GM18873 (cell line): Measurements from ENCODE around the gene SECTM1.

Experiments used
- ATAC-seq: cut with Tn5 transposase; IDR thresholded peaks from one replicate; pipeline ENCODE4 v1.9.1; 2021; ENCODE audit warnings: mild to moderate bottlenecking, moderate library complexity, moderate number of reproducible peaks; ENCODE audit not compliant: unreplicated experiment, low FRiP score

SECTM1 gene

DNA sequence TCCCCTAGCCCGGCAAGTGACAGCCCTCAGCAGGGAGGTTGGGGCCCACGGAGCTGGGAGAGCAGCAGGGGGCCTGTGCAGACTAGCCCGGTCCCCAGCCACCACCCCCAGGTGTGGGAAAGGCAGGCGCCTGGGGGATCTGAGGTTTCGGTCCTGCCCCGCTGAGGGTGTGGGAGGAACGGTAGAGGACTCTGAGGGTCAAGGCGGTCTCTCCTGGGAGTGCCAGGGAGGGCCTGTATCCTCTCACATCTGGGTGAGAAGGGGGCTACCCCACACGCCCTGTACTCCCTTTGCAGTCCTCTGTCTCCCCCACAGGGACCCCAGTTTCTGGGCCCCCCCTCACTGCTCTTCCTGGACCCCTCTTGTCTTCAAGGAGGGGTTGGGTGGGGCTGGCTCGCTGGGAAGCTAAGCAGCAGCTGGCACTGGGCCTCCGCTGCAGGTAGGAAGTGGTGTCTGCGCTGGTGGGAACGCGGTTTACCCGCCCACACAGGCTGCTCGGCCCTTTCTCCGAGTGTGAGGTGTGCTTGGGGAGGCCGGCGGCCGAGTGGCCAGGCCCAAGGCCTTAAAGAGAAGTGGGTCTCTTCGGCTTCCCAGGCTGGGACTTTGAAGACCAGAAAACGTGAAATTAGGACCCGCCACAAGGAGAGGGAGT is 31.5 kb downstream of the SECTM1 start:
- no peak for ATAC-seq

DNA sequence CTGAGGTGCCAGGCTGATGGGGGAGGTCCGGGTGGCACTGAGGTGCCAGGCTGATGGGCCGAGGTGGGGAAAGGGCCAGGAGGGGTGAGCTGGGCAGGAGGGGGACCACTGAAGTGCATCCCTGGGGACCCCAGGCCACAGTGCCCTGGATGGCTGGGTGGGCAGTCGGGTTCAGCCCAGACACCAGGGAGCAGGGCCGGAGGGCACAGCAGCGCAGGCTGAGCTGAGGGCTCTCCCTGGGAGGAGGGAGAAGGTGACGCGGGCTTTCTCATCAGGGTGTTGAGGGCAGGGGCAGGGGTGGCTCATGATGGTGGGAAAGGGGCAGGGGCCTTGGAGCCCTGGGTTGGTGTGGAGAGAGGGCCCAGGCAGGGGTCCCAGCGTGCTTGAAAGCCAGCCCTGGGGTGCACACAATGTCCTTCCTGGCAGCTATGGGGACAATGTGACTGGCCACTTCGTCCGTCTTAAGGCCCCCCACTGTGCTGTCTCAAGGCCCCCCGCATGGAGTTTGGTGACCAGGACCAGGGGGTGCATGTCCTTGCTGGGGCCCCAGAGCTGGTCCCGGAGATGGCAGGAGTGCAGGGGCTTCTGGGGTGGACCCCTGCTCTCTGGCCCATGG is 32.2 kb downstream of the SECTM1 start:
- ATAC-seq = no peak

GRCh38 chr17:82300707-82301270 is 32.8 kb downstream of the SECTM1 start:
- no peak for ATAC-seq

DNA sequence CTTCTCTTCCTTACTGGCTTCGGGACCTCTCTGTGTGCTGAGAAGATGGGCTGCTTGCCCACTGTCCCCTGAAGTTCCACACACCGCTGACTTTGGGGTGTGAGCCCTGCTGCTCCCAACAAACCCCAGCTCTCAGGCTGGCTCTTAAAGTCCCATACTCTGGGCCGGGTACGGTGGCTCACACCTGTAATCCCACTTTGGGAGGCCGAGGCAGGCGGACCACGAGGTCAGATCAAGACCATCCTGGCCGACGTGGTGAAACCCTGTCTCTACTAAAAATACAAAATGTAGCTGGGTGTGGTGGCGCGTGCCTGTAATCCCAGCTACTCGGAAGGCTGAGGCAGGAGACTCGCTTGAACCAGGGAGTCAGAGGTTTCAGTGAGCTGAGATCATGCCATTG is 33.3 kb downstream of the SECTM1 start:
- no peak for ATAC-seq

GRCh38 chr17:82299452-82299851 is 34.1 kb downstream of the SECTM1 start:
- no peak for ATAC-seq

GRCh38 chr17:82298538-82299421 is 34.8 kb downstream of the SECTM1 start:
- ATAC-seq = peak; percentile 3

- peak; percentile 42 for ATAC-seq
Observed at GRCh38 chr17:82297714-82298537, 35.6 kb downstream of the SECTM1 start.

- ATAC-seq = peak; percentile 27
Observed at GRCh38 chr17:82297280-82297713, 36.3 kb downstream of the SECTM1 start.

DNA sequence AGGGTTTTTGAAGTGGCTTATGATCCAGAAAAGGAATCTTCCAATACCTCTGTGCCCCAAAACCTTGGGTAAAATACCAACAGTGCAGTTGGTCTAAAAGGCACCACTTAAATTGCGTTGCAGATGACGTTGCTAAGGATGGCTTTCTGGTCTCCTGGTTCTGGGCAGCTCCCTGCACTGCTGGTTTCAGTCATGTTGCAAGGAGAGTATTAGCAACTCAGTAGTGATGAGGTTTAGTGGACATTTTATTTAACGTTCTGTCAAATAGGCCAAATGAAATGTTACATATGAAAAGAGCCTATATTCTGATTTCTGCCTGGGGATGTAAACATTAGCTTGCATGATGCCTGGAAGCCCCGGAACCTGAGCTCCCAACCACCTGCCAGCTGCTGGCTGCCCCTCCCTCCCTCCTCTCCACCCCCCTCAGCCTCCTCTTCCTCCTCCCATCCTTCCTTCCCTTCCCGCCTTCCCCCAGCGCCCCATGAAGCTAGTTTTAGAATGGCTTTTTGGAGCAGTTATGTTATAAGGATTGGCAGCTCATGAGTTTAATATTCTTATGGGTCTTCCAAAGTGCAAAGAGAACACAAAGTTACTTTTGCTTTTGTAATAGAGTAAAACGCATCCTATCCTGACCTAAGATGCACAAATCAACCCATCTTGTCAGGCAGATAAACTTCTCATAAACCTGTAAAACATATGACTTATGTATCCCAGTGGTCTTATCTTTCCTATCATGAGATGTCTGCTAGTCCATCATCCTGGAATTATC is 36.9 kb downstream of the SECTM1 start:
- no peak for ATAC-seq

- ATAC-seq = no peak
Observed at GRCh38 chr17:82295472-82295814, 38.1 kb downstream of the SECTM1 start.

- ATAC-seq = no peak
Observed at GRCh38 chr17:82294064-82294773, 39.3 kb downstream of the SECTM1 start.

DNA sequence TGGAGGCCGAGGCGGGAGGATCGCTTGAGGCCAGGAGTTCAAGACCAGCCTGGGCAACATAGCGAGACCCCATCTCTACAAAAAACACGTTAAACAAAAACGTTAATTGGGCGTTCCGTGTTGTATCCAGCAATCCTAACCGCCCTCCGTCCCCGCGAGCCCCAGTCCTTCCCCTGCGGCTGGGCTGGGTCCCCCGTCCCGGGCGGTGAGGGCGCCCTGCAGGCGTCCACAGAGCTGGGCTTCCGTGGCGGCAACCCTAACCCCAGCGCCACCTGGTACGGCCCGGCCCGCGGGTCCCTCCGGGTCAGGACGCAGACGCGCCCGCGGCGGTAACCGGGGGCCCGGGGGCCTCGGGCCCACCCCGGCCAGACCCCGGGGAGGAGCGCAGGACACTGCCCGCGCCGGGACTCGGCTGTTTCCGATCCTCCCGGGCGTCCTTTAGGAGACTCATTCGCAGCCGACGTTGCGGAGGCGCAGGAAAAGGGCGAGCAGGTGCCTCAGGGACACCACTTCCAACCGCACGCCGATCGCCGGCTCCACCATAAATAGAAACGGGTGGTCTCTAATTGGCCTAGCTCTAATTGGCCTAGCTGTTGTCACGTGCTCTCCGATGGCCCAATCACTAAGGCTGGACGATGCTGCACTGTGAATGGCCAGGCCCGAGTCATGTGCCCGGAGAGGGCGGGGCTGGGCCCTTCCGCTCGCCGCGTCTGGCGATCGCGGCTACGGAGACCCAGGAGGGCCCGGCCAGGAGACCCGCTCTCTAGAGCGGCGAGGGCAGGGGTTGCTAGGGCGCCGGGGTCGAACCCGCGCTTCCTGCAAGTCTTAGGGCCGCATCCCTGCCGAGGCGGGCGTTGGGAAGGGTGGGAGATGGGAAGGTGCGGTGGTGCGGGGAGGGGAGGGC is 41.1 kb downstream of the SECTM1 start:
- ATAC-seq = peak; percentile 94

GRCh38 chr17:82291582-82292250 is 41.9 kb downstream of the SECTM1 start:
- ATAC-seq = no peak

GRCh38 chr17:82287868-82288801 is 45.4 kb downstream of the SECTM1 start:
- ATAC-seq = no peak

- no peak for ATAC-seq
Observed at GRCh38 chr17:82287013-82287867, 46.3 kb downstream of the SECTM1 start.
